GM21786 (cell line): ENCODE results near the gene ARID1B.

Experiments used
- ATAC-seq: cut with Tn5 transposase; IDR thresholded peaks from one replicate; pipeline ENCODE4 v1.9.1; 2021; ENCODE audit not compliant: unreplicated experiment

Gene ARID1B

GRCh38 chr6:157230910-157231309, 453.7 kb downstream of the ARID1B start:
- no peak for ATAC-seq

- no peak for ATAC-seq
Measured at GRCh38 chr6:157232161-157232895, 455.1 kb downstream of the ARID1B start.

DNA sequence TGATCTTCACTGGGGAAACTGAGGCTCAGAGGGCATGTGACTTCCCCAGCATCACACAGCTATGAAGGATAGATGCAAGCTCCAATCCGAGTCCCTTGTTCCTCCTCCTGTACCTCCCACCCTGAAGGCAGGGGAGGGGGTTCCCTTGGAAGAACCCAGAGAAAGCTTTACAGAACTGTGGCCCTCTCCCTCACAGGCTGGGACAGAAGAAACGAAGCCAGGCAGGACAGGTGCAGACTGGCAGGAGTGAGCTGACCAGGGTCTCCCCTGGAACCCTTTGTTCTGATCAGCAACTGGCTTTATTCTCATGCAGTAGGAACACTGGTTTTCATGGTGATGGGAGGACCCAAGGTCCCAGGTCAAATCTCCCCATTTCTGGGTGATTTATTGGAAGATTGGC, 456.0 kb downstream of the ARID1B start:
- ATAC-seq = no peak

DNA sequence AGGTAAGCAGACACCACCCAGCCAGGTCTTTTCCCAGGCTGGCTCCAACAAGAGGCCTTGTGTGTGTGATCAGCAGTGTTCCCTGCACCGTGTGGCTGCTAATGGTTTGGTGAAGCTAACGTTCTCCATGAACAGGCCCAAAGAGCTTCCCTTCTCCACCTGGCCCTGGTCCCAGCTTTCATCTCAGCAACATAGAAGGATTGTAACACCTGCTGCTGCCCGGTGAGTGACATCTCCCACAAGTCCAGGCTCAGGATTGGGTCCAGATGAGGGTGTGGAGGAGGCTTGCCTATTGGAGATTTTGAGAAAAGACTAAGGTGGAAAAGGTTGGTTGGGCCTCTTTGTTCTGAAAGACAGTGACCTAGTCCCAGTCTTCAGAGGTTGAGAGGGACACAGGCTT, 456.5 kb downstream of the ARID1B start:
- no peak for ATAC-seq

DNA sequence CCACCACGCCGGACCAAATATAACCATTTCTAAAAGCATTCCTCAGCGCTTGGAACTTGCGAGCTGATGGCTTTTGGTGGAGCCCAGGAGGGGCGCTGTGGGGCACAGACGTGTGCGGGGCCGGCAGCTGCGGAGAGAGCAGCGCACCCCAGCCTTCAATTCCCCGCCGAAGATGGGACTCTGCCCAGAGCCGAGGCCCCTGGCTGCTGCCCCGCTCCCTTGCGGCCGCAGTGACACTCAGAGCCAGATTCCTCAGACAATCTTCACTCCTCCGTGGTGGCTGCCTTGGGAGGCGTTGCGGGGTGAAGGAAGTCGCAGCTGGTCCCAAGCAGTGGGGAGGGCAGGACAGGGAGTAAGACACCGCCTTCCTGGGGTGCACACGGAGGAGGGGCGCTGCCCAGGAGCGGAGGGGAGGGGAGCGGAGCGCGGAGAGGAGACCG, 458.4 kb downstream of the ARID1B start:
- ATAC-seq = no peak

GRCh38 chr6:157236040-157236725, 459.0 kb downstream of the ARID1B start:
- ATAC-seq = no peak

GRCh38 chr6:157238346-157238745, 461.2 kb downstream of the ARID1B start:
- ATAC-seq = no peak

DNA sequence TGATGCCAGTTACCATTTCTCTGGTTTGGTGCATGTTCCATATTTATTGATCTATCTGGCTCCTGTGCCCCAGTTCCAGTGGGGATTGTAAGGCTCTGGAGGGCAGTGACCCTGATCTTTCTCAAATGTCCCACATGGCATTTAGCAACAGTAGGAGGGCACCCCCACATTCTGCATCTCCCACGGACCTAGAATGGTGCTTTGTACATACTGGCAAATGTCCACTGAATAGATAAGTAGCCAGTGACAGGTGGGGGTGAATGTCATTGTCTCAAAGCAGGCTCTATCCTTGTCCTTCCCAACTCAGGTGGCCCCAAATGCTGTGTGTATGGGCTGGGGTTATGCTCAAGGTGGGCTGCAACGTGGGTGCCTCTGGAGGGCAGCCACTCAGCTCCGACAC, 462.0 kb downstream of the ARID1B start:
- ATAC-seq = no peak

DNA sequence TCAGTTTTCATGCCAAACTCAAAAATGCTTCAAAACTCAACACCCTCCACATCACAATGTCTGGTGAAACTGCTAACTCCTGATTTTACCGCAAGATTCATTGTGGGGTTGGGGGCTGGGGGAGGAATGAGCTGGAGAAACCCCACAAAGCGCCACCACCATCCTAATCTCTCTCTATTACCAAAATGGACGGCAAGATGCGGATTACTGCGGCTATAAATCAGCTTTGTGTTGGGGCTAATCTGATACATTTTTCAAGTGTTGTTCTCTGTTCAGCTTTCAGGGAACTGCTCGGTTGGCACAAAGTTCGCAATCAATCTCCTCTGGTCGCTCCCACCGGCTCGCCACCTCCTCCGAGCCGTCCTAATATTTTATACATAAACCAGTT, 462.5 kb downstream of the ARID1B start:
- no peak for ATAC-seq

DNA sequence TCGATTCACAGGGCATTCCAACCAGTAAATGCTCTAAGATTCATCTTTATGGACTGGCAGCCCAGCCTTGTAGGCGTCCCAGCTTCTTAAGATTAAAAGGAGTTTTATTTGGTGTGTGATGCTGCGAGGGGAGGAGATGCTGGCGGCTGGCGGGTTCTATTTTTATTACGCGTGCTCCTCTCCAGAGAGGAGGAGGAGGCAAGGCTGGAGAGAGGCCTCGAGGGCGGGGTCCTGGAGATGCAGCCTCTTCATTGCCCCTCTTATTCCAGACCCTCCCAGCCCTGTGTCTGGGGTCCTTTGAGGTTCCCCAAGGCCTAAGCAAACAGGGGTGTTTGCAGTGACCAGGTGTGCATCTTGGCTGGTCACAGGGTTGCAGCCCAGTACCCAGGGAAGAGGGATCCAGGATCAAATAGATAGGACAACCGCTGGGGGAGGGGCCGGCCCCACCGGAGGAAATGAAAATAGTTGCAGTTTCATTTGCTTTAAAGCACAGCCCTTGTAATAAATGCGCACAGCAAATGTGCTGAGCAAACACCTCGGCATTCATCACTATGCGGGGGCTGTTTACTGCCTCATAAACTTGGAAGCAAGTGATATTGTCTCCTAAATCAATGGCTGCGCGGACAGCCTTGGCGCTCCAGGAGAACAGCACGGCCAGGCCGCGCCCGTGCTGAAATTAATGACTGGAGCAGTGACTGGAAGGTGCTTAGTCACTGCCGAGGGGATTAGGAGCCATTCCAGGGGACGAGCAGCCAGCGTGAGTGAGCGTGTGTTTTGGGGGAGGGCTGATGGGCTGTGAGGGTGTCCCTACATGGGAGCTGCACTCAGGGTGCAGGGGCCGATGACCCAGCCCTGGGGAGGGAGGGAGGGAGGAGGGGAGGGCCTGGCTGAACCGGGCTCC, 463.1 kb downstream of the ARID1B start:
- ATAC-seq = no peak

GRCh38 chr6:157240960-157241311, 463.8 kb downstream of the ARID1B start:
- ATAC-seq = no peak

- no peak for ATAC-seq
Measured at GRCh38 chr6:157242791-157243190, 465.6 kb downstream of the ARID1B start.

DNA sequence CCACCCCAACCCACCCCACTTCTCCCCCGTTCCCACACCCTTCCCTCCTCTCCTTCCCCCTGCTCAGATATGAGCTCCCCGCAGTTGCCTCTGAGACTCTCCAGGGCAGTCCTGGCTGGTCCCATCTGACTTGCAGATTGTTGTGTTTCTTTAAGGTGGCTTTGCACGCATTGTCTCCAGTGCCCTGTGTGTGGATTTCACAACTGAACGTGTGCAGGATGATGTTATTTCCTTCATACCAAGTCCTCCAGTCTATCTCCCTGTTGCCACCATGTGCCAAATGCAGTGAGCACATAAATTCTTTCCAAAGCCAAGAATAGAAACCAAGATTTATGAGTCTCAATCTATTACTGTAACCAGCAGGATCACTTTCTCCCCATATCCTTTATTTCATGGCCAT, 467.0 kb downstream of the ARID1B start:
- no peak for ATAC-seq

DNA sequence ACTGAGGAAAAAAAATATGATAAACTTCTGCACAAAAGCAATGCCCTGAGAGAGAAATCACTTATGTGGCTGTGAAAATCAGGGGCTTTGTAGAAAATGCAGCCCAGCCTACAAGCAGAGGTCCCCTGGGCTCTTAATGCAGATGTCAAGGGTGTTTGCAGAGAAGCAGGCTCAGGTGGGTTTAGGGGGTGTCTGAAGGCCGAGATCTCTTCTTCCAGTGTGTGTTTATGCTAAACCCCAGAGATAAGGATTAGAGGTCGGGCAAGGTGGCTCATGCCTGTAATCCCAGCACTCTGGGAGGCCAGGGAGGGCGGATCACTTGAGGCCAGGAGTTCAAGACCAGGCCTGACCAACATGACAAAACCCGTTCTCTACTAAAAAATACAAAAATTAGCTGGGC, 467.6 kb downstream of the ARID1B start:
- ATAC-seq = no peak

DNA sequence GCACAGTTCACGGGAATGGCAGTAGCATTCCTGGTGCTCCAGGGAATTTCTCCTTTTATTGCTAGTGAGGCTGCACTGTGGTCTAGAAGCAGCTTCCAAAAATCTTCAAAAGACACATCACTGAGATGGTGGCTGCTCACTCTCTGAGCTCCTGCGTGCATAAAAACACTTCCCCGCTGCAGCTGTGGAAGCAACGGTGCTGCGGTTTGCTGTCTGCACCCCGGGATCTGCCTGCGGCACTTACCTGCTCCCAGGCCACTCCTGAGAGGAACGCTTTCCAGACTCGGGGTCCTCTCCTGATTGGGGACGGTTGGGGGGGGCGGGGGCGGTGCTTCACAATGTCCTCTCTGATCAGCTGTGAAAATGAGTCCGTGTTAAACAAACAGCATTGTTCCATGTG, 468.3 kb downstream of the ARID1B start:
- no peak for ATAC-seq

DNA sequence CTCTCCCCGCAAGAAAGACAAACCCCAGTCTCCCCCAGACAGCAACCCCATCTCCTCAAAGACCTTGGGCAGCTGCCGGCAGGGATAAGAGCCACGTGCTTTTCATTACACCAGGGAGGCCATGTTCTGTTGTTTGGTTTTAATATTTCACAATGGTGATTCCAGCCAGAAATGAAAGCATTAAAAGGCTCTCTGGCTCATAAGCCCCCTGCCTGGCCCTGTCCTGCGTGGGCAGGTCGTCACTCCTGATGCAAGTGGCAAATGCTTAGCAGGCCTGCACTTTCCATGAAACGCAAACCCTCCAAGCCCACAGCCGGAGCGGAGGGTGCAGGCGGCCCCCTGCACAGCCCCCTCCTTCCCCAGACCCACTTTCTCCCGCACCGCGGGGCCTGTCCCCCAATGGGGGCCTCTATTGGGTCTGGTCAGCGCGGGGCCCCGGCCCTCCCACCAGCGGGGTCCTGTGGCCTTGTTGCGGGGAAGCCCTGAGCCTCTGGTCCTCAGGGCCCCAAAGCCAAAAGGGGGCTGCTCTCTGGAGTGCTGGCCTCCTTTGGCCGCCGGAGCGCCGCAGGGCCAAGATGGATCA, 469.0 kb downstream of the ARID1B start:
- no peak for ATAC-seq

DNA sequence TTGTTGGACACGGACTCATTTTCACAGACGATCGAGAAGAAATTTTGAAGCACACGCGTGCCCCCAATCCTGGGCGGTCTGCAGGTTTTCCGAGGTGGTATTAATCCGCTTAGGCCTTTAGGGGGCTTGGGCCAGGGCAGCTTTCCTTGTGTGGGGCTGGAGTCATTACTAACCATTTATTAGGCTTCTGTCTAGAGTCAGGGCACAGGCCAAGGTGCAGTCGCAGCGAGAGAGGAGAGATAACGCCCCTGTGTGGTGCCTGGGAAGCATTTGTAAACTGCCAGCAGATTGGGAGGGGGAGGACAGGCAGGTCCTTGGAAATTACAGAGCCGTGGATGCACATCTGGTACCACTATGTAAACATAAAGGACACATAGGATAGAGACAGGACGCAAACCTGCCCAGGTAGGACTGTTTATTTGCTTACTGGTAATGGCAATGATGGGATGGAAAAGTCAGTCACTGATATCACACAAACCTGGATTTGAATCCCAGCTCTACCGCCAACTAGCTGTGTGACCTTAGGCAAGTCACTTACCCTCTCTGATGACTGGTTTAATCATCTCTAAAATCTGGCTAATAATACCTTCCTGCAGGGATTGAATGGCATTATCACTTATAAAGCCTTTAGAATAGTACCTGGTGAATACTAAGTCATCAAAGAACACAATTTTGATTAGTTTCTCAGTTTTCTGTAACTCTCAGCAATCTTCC, 469.8 kb downstream of the ARID1B start:
- no peak for ATAC-seq

DNA sequence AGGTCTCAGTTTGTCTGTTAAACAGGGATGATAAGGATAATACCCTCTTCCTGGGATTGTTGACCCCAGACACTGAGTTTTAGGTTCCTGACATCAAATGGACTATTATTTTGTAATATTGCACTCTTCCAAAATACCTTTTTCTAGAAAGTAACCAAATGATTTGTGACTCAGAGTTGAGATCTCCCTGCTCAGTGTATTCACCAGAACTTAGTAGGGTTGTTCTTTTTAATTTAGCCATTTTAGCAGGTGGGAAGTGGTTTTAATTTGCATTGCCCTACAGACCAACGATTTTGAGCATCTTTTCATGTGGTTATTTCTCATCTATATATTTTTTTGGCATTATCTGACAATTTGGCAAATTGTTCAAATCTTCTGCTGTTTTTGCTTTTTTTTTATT, 471.1 kb downstream of the ARID1B start:
- no peak for ATAC-seq

- no peak for ATAC-seq
Measured at GRCh38 chr6:157249826-157250225, 472.6 kb downstream of the ARID1B start.

DNA sequence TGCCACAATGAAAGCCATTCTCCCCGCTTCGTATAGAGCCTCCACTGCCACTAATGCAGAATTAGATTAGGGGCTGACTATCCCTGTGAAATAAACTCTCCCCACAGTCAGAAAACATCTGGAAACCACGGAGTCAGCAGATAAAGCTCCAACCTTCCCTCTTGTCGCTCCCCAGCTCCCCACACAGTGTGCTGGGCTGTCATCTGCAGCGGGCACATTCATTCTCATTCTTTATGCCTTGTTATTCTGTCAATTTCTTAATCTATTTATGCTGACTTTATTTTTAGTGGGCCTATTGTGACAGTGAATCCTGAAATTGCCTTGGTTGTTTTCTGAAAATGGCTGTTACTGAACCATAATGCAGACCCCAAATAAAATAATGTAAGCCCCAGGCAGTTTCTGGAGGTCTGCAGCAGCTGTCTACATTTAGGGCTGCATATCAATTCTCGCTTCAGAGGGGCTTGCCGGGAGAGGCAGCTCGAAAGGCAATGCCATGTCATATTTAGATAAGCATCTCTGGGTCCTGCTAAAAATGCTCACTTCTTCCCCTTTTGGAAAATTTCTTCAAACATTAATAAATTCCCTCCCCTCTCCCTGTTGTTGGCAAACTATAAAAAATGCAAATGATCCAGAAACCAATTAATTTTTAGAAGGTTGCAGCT, 474.5 kb downstream of the ARID1B start:
- no peak for ATAC-seq
